ENCODE measurements around the gene CLMN. TPM values are rescaled to one million over a fixed set of nuclear protein-coding genes. Genes with fewer than 3 reads are reported as not detected.

The CLMN gene
- total and polyA plus RNA-seq, 2 of the 13 experiments (the other 11 are each of a cell fraction or from before 2014, with no cell fraction given): 15.1 to 16.7 TPM

DNA sequence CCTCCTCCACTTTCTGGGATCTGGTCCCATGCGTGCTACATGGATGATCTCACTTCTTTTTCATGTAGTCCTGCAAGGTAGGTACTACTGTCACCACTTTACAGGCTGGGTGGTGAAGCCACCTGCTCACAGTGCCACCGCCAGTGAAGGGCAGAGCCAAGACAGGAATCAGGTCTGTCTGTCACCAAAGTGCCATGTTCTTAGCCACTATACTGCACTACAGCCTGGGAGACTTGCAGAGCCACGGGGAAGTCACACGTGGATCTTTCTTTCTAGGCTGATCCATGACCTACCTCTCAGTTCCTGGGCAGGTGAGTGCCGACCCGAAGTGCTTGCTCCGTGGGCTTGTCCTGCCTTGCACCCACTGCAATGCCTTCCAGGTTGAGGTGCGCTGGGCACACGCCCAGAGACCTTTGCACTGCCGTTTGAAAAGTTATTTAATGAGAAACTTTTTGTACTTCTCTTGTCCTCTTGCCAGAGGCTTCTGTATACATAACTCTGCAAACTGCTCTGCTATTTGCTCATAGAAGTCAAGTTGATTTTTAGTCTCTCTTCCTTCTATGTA is 19.7 kb upstream of the CLMN start (continued):
- TF ChIP-seq ELF3 (CRISPR knock-in tag; IDR thresholded peaks at IDR 0.05) (peak; percentile 40; the same call in 1 of the 2 replicates), ZNF570 (CRISPR knock-in tag; IDR thresholded peaks at IDR 0.05; ENCODE audit: borderline replicate concordance) (no peak), HOXA7 (CRISPR knock-in tag; IDR thresholded peaks at IDR 0.05) (no peak), TOE1 (CRISPR knock-in tag; IDR thresholded peaks at IDR 0.05) (no peak), NRL (CRISPR knock-in tag; IDR thresholded peaks at IDR 0.05; ENCODE audit: borderline replicate concordance) (0 out of 2 replicates have a peak, but pooled peaks have one; percentile 24), GATAD2A (CRISPR knock-in tag; IDR thresholded peaks at IDR 0.05) (peak; percentile 51), SRSF1 (optimal IDR thresholded peaks at IDR 0.05; ENCODE audit: low read depth, low read length) (no peak)
- TF ChIP-seq, protein P1, sequence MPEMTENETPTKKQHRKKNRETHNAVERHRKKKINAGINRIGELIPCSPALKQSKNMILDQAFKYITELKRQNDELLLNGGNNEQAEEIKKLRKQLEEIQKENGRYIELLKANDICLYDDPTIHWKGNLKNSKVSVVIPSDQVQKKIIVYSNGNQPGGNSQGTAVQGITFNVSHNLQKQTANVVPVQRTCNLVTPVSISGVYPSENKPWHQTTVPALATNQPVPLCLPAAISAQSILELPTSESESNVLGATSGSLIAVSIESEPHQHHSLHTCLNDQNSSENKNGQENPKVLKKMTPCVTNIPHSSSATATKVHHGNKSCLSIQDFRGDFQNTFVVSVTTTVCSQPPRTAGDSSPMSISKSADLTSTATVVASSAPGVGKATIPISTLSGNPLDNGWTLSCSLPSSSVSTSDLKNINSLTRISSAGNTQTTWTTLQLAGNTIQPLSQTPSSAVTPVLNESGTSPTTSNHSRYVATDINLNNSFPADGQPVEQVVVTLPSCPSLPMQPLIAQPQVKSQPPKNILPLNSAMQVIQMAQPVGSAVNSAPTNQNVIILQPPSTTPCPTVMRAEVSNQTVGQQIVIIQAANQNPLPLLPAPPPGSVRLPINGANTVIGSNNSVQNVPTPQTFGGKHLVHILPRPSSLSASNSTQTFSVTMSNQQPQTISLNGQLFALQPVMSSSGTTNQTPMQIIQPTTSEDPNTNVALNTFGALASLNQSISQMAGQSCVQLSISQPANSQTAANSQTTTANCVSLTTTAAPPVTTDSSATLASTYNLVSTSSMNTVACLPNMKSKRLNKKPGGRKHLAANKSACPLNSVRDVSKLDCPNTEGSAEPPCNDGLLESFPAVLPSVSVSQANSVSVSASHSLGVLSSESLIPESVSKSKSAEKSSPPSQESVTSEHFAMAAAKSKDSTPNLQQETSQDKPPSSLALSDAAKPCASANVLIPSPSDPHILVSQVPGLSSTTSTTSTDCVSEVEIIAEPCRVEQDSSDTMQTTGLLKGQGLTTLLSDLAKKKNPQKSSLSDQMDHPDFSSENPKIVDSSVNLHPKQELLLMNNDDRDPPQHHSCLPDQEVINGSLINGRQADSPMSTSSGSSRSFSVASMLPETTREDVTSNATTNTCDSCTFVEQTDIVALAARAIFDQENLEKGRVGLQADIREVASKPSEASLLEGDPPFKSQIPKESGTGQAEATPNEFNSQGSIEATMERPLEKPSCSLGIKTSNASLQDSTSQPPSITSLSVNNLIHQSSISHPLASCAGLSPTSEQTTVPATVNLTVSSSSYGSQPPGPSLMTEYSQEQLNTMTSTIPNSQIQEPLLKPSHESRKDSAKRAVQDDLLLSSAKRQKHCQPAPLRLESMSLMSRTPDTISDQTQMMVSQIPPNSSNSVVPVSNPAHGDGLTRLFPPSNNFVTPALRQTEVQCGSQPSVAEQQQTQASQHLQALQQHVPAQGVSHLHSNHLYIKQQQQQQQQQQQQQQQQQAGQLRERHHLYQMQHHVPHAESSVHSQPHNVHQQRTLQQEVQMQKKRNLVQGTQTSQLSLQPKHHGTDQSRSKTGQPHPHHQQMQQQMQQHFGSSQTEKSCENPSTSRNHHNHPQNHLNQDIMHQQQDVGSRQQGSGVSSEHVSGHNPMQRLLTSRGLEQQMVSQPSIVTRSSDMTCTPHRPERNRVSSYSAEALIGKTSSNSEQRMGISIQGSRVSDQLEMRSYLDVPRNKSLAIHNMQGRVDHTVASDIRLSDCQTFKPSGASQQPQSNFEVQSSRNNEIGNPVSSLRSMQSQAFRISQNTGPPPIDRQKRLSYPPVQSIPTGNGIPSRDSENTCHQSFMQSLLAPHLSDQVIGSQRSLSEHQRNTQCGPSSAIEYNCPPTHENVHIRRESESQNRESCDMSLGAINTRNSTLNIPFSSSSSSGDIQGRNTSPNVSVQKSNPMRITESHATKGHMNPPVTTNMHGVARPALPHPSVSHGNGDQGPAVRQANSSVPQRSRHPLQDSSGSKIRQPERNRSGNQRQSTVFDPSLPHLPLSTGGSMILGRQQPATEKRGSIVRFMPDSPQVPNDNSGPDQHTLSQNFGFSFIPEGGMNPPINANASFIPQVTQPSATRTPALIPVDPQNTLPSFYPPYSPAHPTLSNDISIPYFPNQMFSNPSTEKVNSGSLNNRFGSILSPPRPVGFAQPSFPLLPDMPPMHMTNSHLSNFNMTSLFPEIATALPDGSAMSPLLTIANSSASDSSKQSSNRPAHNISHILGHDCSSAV (CRISPR knock-in tag; IDR thresholded peaks at IDR 0.05; ENCODE audit: borderline replicate concordance): no peak
- TF ChIP-seq, protein P2, sequence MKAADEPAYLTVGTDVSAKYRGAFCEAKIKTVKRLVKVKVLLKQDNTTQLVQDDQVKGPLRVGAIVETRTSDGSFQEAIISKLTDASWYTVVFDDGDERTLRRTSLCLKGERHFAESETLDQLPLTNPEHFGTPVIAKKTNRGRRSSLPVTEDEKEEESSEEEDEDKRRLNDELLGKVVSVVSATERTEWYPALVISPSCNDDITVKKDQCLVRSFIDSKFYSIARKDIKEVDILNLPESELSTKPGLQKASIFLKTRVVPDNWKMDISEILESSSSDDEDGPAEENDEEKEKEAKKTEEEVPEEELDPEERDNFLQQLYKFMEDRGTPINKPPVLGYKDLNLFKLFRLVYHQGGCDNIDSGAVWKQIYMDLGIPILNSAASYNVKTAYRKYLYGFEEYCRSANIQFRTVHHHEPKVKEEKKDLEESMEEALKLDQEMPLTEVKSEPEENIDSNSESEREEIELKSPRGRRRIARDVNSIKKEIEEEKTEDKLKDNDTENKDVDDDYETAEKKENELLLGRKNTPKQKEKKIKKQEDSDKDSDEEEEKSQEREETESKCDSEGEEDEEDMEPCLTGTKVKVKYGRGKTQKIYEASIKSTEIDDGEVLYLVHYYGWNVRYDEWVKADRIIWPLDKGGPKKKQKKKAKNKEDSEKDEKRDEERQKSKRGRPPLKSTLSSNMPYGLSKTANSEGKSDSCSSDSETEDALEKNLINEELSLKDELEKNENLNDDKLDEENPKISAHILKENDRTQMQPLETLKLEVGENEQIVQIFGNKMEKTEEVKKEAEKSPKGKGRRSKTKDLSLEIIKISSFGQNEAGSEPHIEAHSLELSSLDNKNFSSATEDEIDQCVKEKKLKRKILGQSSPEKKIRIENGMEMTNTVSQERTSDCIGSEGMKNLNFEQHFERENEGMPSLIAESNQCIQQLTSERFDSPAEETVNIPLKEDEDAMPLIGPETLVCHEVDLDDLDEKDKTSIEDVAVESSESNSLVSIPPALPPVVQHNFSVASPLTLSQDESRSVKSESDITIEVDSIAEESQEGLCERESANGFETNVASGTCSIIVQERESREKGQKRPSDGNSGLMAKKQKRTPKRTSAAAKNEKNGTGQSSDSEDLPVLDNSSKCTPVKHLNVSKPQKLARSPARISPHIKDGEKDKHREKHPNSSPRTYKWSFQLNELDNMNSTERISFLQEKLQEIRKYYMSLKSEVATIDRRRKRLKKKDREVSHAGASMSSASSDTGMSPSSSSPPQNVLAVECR (CRISPR knock-in tag; IDR thresholded peaks at IDR 0.05; ENCODE audit: borderline replicate concordance): no peak
- TF ChIP-seq, protein P3, sequence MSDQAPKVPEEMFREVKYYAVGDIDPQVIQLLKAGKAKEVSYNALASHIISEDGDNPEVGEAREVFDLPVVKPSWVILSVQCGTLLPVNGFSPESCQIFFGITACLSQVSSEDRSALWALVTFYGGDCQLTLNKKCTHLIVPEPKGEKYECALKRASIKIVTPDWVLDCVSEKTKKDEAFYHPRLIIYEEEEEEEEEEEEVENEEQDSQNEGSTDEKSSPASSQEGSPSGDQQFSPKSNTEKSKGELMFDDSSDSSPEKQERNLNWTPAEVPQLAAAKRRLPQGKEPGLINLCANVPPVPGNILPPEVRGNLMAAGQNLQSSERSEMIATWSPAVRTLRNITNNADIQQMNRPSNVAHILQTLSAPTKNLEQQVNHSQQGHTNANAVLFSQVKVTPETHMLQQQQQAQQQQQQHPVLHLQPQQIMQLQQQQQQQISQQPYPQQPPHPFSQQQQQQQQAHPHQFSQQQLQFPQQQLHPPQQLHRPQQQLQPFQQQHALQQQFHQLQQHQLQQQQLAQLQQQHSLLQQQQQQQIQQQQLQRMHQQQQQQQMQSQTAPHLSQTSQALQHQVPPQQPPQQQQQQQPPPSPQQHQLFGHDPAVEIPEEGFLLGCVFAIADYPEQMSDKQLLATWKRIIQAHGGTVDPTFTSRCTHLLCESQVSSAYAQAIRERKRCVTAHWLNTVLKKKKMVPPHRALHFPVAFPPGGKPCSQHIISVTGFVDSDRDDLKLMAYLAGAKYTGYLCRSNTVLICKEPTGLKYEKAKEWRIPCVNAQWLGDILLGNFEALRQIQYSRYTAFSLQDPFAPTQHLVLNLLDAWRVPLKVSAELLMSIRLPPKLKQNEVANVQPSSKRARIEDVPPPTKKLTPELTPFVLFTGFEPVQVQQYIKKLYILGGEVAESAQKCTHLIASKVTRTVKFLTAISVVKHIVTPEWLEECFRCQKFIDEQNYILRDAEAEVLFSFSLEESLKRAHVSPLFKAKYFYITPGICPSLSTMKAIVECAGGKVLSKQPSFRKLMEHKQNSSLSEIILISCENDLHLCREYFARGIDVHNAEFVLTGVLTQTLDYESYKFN (CRISPR knock-in tag; conservative IDR thresholded peaks at IDR 0.05): peak; percentile 44
- TF ChIP-seq, protein P4, sequence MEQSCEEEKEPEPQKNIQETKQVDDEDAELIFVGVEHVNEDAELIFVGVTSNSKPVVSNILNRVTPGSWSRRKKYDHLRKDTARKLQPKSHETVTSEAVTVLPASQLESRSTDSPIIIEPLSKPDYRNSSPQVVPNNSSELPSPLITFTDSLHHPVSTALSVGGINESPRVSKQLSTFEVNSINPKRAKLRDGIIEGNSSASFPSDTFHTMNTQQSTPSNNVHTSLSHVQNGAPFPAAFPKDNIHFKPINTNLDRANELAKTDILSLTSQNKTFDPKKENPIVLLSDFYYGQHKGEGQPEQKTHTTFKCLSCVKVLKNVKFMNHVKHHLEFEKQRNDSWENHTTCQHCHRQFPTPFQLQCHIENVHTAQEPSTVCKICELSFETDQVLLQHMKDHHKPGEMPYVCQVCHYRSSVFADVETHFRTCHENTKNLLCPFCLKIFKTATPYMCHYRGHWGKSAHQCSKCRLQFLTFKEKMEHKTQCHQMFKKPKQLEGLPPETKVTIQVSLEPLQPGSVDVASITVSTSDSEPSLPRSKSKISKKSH (CRISPR knock-in tag; IDR thresholded peaks at IDR 0.05; ENCODE audit: borderline replicate concordance): no peak

Data from HepG2 (cell line).